Body of pancreas (tissue), 4 donors: ENCODE measurements around the gene CORO1C.

ENCODE experiments used
- POLR2A ChIP-seq, 3 donors: fragments of 450-650 bp; IDR thresholded peaks; one replicate each; pipeline ENCODE4 v1.6.1; 2016; ENCODE audit warnings: antibody characterized with exemption in 3 of 3, mild to moderate bottlenecking in 2 of 3
- TF ChIP-seq, protein P1 (sequence below), 7 experiments: fragments of 450-650 bp in 4 of 7; fragments of 200-600 bp in 3 of 7; sonication (generic) in 3 of 7; IDR thresholded peaks; one replicate each; pipeline ENCODE4 v1.5.1; 2016 to 2019; ENCODE audit warnings: antibody characterized with exemption in 7 of 7

DNA sequence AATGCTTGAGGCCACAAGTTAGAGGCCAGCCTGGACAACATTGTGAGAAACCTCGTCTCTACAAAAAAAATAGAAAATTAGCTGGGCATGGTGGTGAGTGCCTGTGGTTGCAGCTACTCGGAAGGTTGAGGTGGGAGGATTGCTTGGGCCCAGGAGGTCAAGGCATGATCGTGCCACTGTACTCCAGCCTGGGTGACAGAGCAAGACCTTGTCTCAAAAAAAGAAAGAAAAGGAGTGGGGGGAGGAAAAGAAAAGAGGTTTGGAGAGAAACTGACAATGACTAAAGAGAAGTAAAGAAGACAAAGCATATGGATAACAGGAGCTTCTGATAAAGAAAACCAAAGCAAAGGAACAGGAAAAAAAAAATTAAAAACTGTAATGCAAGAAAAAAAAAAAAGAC is 60.2 kb downstream of the CORO1C start:
- TF ChIP-seq, protein P1, sequence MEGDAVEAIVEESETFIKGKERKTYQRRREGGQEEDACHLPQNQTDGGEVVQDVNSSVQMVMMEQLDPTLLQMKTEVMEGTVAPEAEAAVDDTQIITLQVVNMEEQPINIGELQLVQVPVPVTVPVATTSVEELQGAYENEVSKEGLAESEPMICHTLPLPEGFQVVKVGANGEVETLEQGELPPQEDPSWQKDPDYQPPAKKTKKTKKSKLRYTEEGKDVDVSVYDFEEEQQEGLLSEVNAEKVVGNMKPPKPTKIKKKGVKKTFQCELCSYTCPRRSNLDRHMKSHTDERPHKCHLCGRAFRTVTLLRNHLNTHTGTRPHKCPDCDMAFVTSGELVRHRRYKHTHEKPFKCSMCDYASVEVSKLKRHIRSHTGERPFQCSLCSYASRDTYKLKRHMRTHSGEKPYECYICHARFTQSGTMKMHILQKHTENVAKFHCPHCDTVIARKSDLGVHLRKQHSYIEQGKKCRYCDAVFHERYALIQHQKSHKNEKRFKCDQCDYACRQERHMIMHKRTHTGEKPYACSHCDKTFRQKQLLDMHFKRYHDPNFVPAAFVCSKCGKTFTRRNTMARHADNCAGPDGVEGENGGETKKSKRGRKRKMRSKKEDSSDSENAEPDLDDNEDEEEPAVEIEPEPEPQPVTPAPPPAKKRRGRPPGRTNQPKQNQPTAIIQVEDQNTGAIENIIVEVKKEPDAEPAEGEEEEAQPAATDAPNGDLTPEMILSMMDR (IDR thresholded peaks at IDR 0.05) = no peak
- TF ChIP-seq POLR2A (IDR thresholded peaks at IDR 0.05) = no peak
